ENCODE results near the gene BACH2. TPM values are rescaled to one million over a fixed set of nuclear protein-coding genes. Genes with fewer than 3 reads are reported as not detected.

BACH2 gene
- total RNA-seq, 1 donor from 2014 or later = 4.3 TPM

GRCh38 chr6:90238496-90239266 is 58.0 kb downstream of the BACH2 start:
- no peak for DNase-seq (ENCODE audit: low spot score)

GRCh38 chr6:90237350-90237990 is 59.2 kb downstream of the BACH2 start:
- no peak for DNase-seq (ENCODE audit: low spot score)

GRCh38 chr6:90233994-90234393 is 62.6 kb downstream of the BACH2 start:
- DNase-seq (ENCODE audit: low spot score) = no peak

- no peak for DNase-seq (ENCODE audit: low spot score)
Observed at GRCh38 chr6:90233213-90233612, 63.4 kb downstream of the BACH2 start.

- no peak for DNase-seq (ENCODE audit: low spot score)
Observed at GRCh38 chr6:90231798-90232197, 64.8 kb downstream of the BACH2 start.

GRCh38 chr6:90231308-90231707 is 65.3 kb downstream of the BACH2 start:
- DNase-seq (ENCODE audit: low spot score) = no peak

- DNase-seq (ENCODE audit: low spot score) = no peak
Observed at GRCh38 chr6:90230548-90231215, 66.0 kb downstream of the BACH2 start.

- DNase-seq (ENCODE audit: low spot score) = no peak
Observed at GRCh38 chr6:90229331-90230010, 67.2 kb downstream of the BACH2 start.

GRCh38 chr6:90227673-90228072 is 69.0 kb downstream of the BACH2 start:
- no peak for DNase-seq (ENCODE audit: low spot score)

- no peak for DNase-seq (ENCODE audit: low spot score)
Observed at GRCh38 chr6:90227213-90227612, 69.4 kb downstream of the BACH2 start.

GRCh38 chr6:90226257-90226656 is 70.4 kb downstream of the BACH2 start:
- DNase-seq (ENCODE audit: low spot score) = no peak

GRCh38 chr6:90224196-90224595 is 72.4 kb downstream of the BACH2 start:
- DNase-seq (ENCODE audit: low spot score) = no peak

- no peak for DNase-seq (ENCODE audit: low spot score)
Observed at GRCh38 chr6:90222724-90223198, 73.9 kb downstream of the BACH2 start.

- DNase-seq (ENCODE audit: low spot score) = no peak
Observed at GRCh38 chr6:90222008-90222407, 74.6 kb downstream of the BACH2 start.

GRCh38 chr6:90221403-90221802 is 75.2 kb downstream of the BACH2 start:
- DNase-seq (ENCODE audit: low spot score) = no peak

GRCh38 chr6:90220273-90220672 is 76.4 kb downstream of the BACH2 start:
- no peak for DNase-seq (ENCODE audit: low spot score)

GRCh38 chr6:90219209-90219985 is 77.2 kb downstream of the BACH2 start:
- DNase-seq (ENCODE audit: low spot score) = no peak

GRCh38 chr6:90218959-90219208 is 77.8 kb downstream of the BACH2 start:
- no peak for DNase-seq (ENCODE audit: low spot score)

GRCh38 chr6:90217506-90218127 is 79.0 kb downstream of the BACH2 start:
- no peak for DNase-seq (ENCODE audit: low spot score)

GRCh38 chr6:90216072-90216977 is 80.3 kb downstream of the BACH2 start:
- no peak for DNase-seq (ENCODE audit: low spot score)

All from ureter (tissue), 1 donor.